Activated T-helper 17 cell treated with anti-CD3 and anti-CD28 coated beads, Interleukin-2, amount 50 U/mL, for 72 hours (primary cell): ENCODE results near the gene TEX44. TPM values are rescaled to one million over a fixed set of nuclear protein-coding genes. Genes with fewer than 3 reads are reported as not detected.
"Not testable (repeated sequence)": the region's sequence is repeated elsewhere in the genome, so short reads cannot be mapped to it uniquely, and the experiment has no call there.

ENCODE experiments used
- ATAC-seq: fragments of 150-1000 bp; cut with Tn5 transposase; replicated peaks from 2 replicates; pipeline ENCODE4 v1.10.0; 2021; ENCODE audit warnings: mild to moderate bottlenecking, moderate library complexity
- H3K27ac Mint-ChIP-seq: one replicate; pipeline ENCODE4 v1.8.0; 2022; ENCODE audit warnings: mixed read lengths
- H3K27me3 Mint-ChIP-seq: one replicate; pipeline ENCODE4 v1.8.0; 2022; ENCODE audit warnings: mixed read lengths
- H3K36me3 Mint-ChIP-seq: one replicate; pipeline ENCODE4 v1.8.0; 2022; ENCODE audit warnings: low read depth, mild to moderate bottlenecking, mixed read lengths
- H3K4me1 Mint-ChIP-seq: one replicate; pipeline ENCODE4 v1.8.0; 2022; ENCODE audit warnings: mixed read lengths
- H3K4me3 Mint-ChIP-seq: one replicate; pipeline ENCODE4 v1.8.0; 2022; ENCODE audit warnings: mild to moderate bottlenecking, mixed read lengths
- H3K9me3 Mint-ChIP-seq: one replicate; pipeline ENCODE4 v1.8.0; 2022; ENCODE audit warnings: mixed read lengths
- total RNA-seq, 2 donors: library from RNA; stranded (reverse); gene quantifications; one replicate each; pipeline ENCODE4 v1.2.3, GENCODE V29; 2022

TEX44 gene
- total RNA-seq, 2 donors from 2014 or later = not detected

DNA sequence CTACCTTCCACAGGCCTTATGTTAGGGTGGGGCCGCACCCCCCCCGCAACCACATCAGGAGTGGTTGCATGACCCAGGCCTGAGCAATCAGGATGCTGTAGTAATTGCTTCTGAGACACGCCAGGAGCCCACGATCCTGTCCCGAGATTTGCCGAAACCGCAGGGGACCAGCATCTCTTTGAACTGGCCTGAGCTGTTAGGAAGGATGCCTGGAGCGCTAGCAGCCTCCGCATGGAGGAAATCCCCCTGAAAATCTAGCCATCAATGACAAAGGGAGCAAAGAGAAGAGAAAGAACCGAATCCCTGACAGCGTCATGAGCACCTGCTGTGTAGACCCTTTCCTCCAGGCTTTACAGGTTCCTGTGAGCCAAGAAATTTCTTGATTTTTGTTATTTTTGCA is 8.7 kb upstream of the TEX44 start:
- no peak overlapping the region for H3K27ac Mint-ChIP-seq
- H3K9me3 Mint-ChIP-seq = no peaks in the 10 kb centered on the region
- H3K27me3 Mint-ChIP-seq = peaks cover 8% of the 10 kb centered on the region
- ATAC-seq = no peak
- no peaks in the 10 kb centered on the region for H3K36me3 Mint-ChIP-seq
- H3K4me3 Mint-ChIP-seq = no peak overlapping the region
- H3K4me1 Mint-ChIP-seq = no peaks in the 10 kb centered on the region

GRCh38 chr2:231587744-231588143 is 4.9 kb upstream of the TEX44 start:
- H3K27ac Mint-ChIP-seq, ATAC-seq, H3K36me3 Mint-ChIP-seq, H3K9me3 Mint-ChIP-seq, H3K4me3 Mint-ChIP-seq, H3K4me1 Mint-ChIP-seq, H3K27me3 Mint-ChIP-seq: not testable (repeated sequence)

DNA sequence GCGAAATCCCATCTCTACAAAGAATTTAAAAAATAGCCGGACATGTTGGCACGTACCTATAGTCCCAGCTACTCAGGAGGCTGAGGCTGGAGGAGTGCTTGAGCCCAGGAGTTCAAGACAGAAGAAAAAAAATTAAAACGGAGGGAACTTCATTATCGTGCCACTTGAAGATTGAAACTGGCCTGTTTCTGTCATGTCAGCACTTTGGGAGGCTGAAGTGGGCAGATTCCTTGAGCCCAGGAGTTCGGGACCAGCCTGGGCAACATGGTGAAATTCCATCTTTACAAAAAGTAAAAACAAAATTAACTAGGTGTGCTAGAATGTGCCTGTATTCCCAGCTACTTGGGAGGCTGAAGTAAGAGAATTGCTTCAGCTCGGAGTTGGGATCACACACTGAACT is 3.0 kb upstream of the TEX44 start:
- Mint-ChIP-seq H3K9me3 (no peaks in the 10 kb centered on the region), H3K4me3 (no peak overlapping the region), H3K36me3 (no peaks in the 10 kb centered on the region), H3K27me3 (no peaks in the 10 kb centered on the region), H3K4me1 (no peaks in the 10 kb centered on the region), H3K27ac (no peak overlapping the region)
- no peak for ATAC-seq

- H3K9me3 Mint-ChIP-seq = no peaks in the 10 kb centered on the region
- H3K27me3 Mint-ChIP-seq = no peaks in the 10 kb centered on the region
- H3K36me3 Mint-ChIP-seq = no peaks in the 10 kb centered on the region
- no peak overlapping the region for H3K4me3 Mint-ChIP-seq
- H3K27ac Mint-ChIP-seq = no peak overlapping the region
- ATAC-seq = no peak
- no peaks in the 10 kb centered on the region for H3K4me1 Mint-ChIP-seq
These were observed 2.0 kb upstream of the TEX44 start for GRCh38 chr2:231590614-231591013.

GRCh38 chr2:231593666-231594065 is 1.0 kb downstream of the TEX44 start:
- no peaks in the 10 kb centered on the region for H3K27me3 Mint-ChIP-seq
- no peak overlapping the region for H3K4me3 Mint-ChIP-seq
- no peak for ATAC-seq
- H3K36me3 Mint-ChIP-seq = no peaks in the 10 kb centered on the region
- H3K27ac Mint-ChIP-seq = no peak overlapping the region
- H3K4me1 Mint-ChIP-seq = no peaks in the 10 kb centered on the region
- no peaks in the 10 kb centered on the region for H3K9me3 Mint-ChIP-seq

- Mint-ChIP-seq H3K4me3 (no peak overlapping the region), H3K9me3 (no peaks in the 10 kb centered on the region)
- ATAC-seq = no peak
These were observed 4.4 kb downstream of the TEX44 start for GRCh38 chr2:231597014-231597611.

GRCh38 chr2:231597627-231598026 is 5.0 kb downstream of the TEX44 start:
- Mint-ChIP-seq H3K27ac (no peak overlapping the region), H3K27me3 (no peaks in the 10 kb centered on the region), H3K9me3 (no peaks in the 10 kb centered on the region), H3K4me1 (no peaks in the 10 kb centered on the region), H3K4me3 (no peak overlapping the region), H3K36me3 (no peaks in the 10 kb centered on the region)
- ATAC-seq = no peak

More at GRCh38 chr2:231597014-231597611, 4.4 kb downstream of the TEX44 start:
- Mint-ChIP-seq H3K27ac (no peak overlapping the region), H3K36me3 (no peaks in the 10 kb centered on the region), H3K4me1 (no peaks in the 10 kb centered on the region), H3K27me3 (no peaks in the 10 kb centered on the region)

DNA sequence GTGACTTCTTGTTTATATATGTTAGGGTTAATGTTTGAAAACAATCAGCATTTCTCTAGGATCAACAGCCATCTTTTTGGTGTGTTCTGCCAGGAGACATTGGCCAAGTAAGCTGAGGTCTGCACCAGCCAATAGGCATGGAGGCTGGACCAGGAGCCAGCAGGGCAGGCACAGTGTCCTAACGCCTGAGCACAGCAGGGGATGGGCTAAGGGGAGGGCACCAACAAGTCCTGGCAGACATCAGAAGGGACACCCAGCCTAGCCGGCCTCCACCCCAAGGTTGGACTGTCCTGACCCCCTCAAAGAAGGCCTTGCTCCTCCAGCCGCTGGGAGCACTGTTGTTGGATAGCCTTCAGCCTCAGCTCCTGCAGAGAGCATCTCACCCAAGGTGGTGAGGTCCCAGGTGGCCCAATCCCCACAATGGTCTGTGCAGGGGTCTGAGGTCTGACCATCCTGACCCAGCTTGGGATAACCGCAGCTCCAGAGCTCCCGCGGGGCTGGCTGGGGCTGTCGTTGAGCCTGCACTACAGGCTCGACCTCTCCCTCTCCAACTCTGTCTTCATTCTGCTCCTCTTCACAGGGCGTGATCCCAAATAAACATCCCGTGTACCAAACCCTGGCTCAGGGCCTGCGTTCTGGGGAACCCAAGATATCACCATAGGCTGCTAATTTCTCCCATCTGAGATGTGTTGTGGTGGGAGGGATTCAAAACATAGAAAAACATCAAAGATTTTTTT is 8.1 kb downstream of the TEX44 start:
- H3K36me3 Mint-ChIP-seq = no peaks in the 10 kb centered on the region
- no peaks in the 10 kb centered on the region for H3K9me3 Mint-ChIP-seq
- ATAC-seq = no peak
- no peak overlapping the region for H3K27ac Mint-ChIP-seq
- H3K27me3 Mint-ChIP-seq = no peaks in the 10 kb centered on the region
- H3K4me3 Mint-ChIP-seq = no peak overlapping the region
- no peaks in the 10 kb centered on the region for H3K4me1 Mint-ChIP-seq

- Mint-ChIP-seq H3K27me3 (no peaks in the 10 kb centered on the region), H3K9me3 (no peaks in the 10 kb centered on the region), H3K36me3 (no peaks in the 10 kb centered on the region), H3K27ac (no peak overlapping the region), H3K4me1 (no peaks in the 10 kb centered on the region), H3K4me3 (no peak overlapping the region)
- ATAC-seq = peak; percentile 67
These were observed 8.9 kb downstream of the TEX44 start for GRCh38 chr2:231601356-231602229.

GRCh38 chr2:231602859-231603467 is 10.3 kb downstream of the TEX44 start:
- no peaks in the 10 kb centered on the region for H3K27me3 Mint-ChIP-seq
- H3K4me1 Mint-ChIP-seq = no peaks in the 10 kb centered on the region
- H3K27ac Mint-ChIP-seq = peak overlapping the region; percentile 87
- H3K4me3 Mint-ChIP-seq = peak overlapping the region; percentile 59
- ATAC-seq = no peak
- H3K36me3 Mint-ChIP-seq = no peaks in the 10 kb centered on the region
- no peaks in the 10 kb centered on the region for H3K9me3 Mint-ChIP-seq

GRCh38 chr2:231604101-231604684 is 11.5 kb downstream of the TEX44 start:
- no peaks in the 10 kb centered on the region for H3K9me3 Mint-ChIP-seq
- H3K27ac Mint-ChIP-seq = peak overlapping the region; percentile 90
- peak; percentile 61 for ATAC-seq
- H3K4me3 Mint-ChIP-seq = peak overlapping the region; percentile 59
- H3K27me3 Mint-ChIP-seq = no peaks in the 10 kb centered on the region
- H3K36me3 Mint-ChIP-seq = no peaks in the 10 kb centered on the region
- H3K4me1 Mint-ChIP-seq = peaks cover 4% of the 10 kb centered on the region

GRCh38 chr2:231604685-231605606 is 12.3 kb downstream of the TEX44 start:
- peak; percentile 91 for ATAC-seq
- peak overlapping the region; percentile 90 for H3K27ac Mint-ChIP-seq
- H3K36me3 Mint-ChIP-seq = no peaks in the 10 kb centered on the region
- H3K4me1 Mint-ChIP-seq = peaks cover 4% of the 10 kb centered on the region
- no peaks in the 10 kb centered on the region for H3K9me3 Mint-ChIP-seq
- H3K4me3 Mint-ChIP-seq = peak overlapping the region; percentile 59
- H3K27me3 Mint-ChIP-seq = no peaks in the 10 kb centered on the region

DNA sequence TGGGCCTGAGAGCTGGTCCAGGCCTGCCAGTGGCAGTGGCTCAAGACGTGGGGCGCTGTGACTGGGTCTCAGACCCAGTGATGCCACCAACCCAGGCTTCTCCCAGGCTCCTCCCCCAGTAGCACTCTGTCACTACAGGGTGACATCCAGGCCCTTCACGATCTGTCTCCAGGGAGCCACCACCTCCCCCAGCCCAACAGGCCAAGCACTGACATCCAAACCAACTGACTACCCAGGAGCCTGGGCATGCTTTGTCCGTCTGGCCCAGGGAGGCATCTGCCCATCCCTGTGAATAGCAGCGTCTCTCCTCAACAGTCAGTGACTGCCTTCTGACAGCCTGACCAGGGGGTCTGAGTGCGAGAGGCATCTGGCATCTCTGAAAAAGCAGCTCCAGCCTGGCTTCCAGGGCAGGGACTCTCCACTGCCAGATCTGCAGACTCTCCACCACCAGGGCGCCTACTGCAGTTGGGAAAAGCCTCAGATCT is 13.0 kb downstream of the TEX44 start:
- H3K27me3 Mint-ChIP-seq = no peaks in the 10 kb centered on the region
- H3K27ac Mint-ChIP-seq = peak overlapping the region; percentile 90
- H3K9me3 Mint-ChIP-seq = no peaks in the 10 kb centered on the region
- peak overlapping the region; percentile 59 for H3K4me3 Mint-ChIP-seq
- H3K36me3 Mint-ChIP-seq = no peaks in the 10 kb centered on the region
- no peak for ATAC-seq
- peaks cover 4% of the 10 kb centered on the region for H3K4me1 Mint-ChIP-seq
